NCI-H1436 treated with DMSO at 0.1 percent for 48 hours (cell line): ENCODE results near the gene TSHZ2.
"Not testable (repeated sequence)": the region's sequence is repeated elsewhere in the genome, so short reads cannot be mapped to it uniquely, and the experiment has no call there.

ENCODE experiments used
- DNase-seq: peaks from one replicate; lab custom pipeline; 2025; lab: John Stamatoyannopoulos, UW

The TSHZ2 gene

GRCh38 chr20:53349730-53350129, 377.6 kb downstream of the TSHZ2 start:
- no peak for DNase-seq

GRCh38 chr20:53352727-53353440, 380.7 kb downstream of the TSHZ2 start:
- no peak for DNase-seq

GRCh38 chr20:53354314-53354713, 382.2 kb downstream of the TSHZ2 start:
- no peak for DNase-seq

GRCh38 chr20:53355790-53356189, 383.6 kb downstream of the TSHZ2 start:
- no peak for DNase-seq

- DNase-seq = no peak
Measured at GRCh38 chr20:53359425-53359824, 387.3 kb downstream of the TSHZ2 start.

GRCh38 chr20:53360852-53361251, 388.7 kb downstream of the TSHZ2 start:
- DNase-seq = no peak

- no peak for DNase-seq
Measured at GRCh38 chr20:53362736-53363135, 390.6 kb downstream of the TSHZ2 start.

DNA sequence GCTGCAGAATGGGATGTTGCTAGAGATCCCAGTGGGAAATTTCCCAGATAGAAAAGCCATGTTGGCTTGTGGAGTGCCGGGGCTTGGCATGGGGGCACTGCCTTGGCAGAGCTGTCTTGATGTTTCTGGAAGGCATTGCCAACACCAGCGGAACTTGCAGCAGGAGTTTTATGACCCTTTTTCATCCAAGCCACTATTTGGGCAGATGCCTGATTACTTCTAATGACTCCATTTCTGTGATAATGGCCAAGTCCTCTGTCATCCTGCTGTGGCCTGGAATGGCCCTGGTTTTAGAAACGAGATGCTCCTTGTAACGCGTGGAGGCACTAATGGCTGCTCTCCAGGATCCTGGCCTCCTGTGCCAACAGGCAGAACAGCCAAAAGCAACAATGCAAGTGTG, 392.5 kb downstream of the TSHZ2 start:
- DNase-seq = no peak

GRCh38 chr20:53365076-53365475, 392.9 kb downstream of the TSHZ2 start:
- DNase-seq = no peak

DNA sequence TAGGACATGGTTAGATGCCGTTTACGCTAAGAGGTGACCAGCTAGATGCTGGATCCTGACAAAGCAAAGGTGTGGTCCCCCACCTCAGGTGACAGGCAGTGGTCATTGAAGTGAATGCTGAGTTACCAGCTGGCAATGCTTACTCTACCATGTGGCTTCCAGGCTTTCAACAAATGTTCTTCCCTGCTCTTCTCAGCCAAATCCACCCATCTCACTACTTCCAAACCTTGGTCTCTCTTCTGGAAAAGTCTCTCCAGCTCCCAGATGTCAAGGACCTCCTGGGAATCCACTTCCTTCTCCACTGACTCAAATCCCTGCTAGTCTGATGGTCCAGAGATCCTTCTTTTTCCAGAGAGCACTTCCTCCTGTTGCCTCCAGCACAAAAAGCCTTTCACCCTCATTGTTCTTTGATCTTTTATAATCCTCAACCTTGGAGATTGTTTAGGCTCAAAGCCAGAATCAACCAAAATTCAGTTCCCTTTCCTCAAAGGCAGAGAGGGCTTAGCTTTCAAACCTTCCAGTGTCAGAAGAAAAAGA, 393.4 kb downstream of the TSHZ2 start:
- DNase-seq = no peak

GRCh38 chr20:53366928-53367327, 394.8 kb downstream of the TSHZ2 start:
- DNase-seq = not testable (repeated sequence)

- no peak for DNase-seq
Measured at GRCh38 chr20:53369871-53370270, 397.7 kb downstream of the TSHZ2 start.

DNA sequence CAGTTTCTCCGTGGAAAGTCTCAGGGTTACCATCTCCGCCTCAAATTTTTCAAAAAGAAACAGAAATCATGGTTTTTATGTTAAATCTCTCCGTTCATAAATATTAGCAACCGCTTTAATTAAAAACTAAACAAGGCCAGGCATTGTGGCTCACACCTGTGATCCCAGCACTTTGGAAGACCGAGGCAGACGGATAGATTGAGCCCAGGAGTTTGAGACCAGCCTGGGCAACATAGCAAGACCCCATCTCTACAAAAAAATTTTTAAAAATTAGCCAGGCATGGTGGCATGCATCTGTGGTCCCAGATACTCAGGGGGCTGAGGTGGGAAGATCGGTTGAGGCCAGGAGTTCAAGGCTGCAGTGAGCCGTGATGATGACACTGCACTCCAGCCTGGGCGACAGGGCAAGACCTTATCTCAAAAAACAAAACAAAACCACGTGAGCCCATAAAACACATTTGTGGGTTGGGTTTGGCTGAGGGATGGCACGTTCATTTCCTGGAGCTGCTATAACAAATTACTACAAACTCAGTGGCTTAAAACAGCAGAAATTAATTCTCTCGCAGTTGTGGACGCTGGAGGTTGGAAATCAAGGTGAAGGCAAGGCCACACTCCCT, 398.3 kb downstream of the TSHZ2 start:
- DNase-seq = no peak

DNA sequence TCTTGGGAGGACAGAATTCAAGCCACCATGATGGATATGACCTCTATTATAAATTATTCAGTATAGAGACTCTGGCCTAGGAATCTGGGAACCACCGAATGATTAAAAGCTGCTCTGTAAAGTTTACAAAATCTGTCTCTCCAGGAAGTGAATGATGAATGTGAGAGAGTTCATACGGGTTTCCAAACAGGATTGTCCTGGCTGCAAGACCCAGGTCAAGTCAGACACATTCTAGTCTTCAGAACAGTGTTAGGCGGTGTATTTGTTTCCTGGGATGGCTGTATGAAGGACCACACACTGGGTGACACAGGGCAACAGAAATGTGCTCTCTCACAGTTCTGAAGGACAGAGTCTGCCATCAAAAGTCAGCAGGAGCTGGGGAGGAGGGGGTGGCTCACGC, 399.1 kb downstream of the TSHZ2 start:
- DNase-seq = no peak

- DNase-seq = no peak
Measured at GRCh38 chr20:53376021-53376420, 403.9 kb downstream of the TSHZ2 start.

DNA sequence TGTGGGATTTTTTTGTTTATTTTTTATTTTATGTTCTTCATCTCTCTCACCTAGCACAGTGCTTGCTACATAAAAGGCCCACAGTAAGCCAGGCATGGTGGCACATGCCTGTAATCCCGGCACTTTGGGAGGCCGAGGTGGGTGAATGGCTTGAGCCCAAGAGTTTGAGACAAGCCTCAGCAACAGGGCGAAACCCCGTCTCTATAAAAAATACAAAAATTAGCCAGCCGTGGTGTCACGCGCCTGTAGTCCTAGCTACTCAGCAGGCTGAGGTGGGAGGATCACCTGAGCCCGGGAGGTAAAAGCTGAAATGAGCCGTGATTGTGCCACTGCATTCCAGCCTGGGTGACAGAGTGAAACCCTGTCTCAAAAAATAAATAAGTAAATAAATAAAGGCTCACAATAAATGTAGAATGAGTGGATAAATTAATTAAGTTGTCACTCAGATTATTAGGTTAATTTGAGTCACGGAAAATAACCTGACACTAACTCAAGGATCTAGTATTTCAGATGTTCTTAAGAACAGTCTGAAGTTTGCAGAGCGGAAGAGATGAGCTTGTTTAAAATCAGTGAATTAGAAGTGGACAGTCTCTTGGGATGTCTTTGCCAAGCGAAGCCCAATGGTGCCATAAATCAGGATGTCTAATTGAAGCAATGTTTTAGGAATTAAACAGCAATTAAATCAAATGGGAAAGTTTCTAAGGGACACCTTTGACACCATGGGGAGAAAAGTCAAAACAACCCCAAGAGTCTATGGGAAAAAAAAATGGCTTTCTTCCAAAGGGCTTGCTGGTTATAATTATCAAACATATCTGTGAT, 407.1 kb downstream of the TSHZ2 start:
- no peak for DNase-seq

DNA sequence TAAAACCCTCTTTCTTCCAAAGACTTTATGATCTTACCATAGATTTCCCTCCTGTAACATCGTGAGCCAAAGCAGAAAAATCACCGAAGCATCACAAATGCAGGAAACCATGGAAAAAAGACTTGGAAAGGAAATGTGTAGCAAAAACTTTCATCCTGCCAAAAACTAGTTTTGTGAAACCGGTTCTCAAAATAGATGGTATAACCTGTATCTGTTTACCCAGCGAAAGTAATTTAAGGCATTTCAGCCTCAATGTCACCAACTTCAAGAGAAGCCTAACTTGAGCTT, 407.6 kb downstream of the TSHZ2 start:
- DNase-seq = no peak

DNA sequence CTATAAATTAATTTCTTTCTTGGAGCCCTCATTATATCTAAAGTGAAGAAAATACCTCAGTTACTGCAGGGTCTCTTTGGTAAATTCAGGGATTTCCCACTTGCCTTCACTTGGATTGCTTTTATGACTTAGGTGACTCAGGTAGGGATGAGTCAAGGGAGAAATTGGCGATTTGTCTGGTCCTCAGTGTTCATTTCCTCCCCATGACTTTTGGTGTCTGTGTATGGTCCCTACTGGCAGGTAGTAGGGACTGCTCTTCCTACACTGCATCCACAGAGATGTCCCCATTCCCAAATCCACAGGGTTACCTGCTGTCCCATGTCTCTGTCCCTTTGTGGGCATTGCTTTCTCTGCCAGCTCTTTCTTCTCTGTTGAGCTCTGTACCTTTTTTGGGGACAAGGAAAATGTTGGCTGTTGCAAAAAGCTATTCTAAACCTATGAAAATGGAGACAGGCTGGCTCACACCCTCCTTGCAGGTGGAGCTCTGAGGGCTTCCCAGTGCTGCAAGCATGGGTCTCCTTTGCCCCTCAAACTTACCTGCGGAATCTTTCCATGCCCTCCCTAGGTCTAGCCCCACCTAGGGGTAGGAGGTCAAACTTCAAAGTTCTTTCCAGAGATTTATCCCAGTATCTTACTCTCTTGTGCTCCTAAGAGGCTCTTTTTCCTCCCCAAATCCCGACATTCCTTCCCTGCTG, 409.6 kb downstream of the TSHZ2 start:
- DNase-seq = no peak

DNA sequence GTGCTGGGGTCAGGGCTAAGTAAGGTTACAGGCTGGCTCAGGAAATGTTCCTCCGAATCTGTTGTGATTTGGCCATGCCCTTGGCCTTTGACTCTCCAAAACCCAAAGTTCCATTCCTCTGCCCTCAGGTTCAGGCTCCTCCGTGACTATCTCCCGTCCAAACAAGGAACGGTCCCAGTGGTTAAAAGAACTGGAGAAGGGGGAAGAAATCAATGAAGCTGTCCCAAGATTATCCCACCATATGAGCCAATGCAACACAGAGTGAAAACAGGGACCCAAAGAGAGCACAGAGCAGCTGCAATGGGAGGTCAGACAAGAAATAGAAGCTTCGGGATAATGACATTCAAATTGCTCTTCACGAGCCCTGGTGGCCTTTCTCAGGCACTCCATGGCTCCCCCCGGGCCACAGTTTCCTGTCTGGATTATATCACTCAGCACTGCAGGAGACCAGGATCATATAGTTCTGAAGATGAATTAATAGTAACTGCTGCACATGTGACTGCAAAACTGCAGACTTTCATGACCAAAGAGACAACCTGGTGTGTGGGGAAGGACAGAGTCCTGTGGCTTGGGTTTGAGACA, 410.2 kb downstream of the TSHZ2 start:
- no peak for DNase-seq

DNA sequence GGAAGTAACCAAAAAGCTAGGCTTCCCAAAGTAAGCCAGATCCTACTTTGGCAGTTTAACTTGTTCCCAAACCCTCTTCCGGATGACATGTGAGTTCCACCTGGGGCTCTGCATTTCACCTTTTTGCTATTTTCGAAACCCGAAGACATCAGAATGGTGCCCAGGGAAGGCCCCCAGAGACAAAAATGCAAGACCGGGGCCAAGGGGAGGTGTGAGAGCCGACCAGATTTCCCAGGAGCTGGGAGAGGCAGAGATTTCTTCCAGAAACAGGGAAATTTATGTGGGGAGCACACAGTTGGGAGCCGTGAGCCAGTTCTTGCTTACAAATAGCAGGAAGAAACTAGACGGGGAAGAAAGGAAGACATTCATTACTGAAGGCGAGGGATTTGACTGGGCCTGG, 411.8 kb downstream of the TSHZ2 start:
- DNase-seq = no peak

DNA sequence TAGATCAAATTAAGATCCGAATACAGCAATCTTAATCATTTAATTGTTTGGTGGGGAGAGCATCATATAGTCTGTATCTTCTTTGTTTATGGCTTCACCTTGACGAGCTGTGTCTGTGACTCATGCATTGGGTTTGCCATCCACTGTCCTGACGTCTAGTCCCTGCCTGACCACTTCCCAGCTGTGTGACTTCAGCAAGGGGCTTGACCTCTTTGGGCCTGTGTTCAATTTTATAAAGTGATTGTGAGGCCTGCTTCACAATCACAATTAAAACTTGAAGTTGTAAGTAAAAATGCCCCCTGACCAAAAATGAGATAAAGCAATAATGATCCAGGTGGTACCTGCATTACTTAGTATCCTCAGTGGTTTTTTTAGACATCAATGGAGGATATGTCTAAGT, 412.2 kb downstream of the TSHZ2 start:
- DNase-seq = no peak
